Lower leg skin (tissue), 4 donors: Measurements from ENCODE around the gene SLC28A1. TPM values are rescaled to one million over a fixed set of nuclear protein-coding genes. Genes with fewer than 3 reads are reported as not detected.
"Not testable (repeated sequence)": the region's sequence is repeated elsewhere in the genome, so short reads cannot be mapped to it uniquely, and the experiment has no call there.

Experiments used
- DNase-seq, 2 donors: peaks; one replicate each; pipeline ENCODE4 v3.0.0-alpha.2; 2019; ENCODE audit warnings: low spot score in 2 of 2
- H3K4me3 ChIP-seq: fragments of 200-600 bp; sonication (generic); 2 replicates; pipeline ENCODE4 v1.5.1; 2017; ENCODE audit warnings: mild to moderate bottlenecking, low read depth; ENCODE audit not compliant: poor library complexity, severe bottlenecking
- POLR2A ChIP-seq, 2 donors: fragments of 450-650 bp; IDR thresholded peaks; one replicate each; pipeline ENCODE4 v1.6.1; 2016 to 2017; ENCODE audit warnings: antibody characterized with exemption in 2 of 2, mild to moderate bottlenecking in 1 of 2, moderate library complexity in 1 of 2
- WGBS, 2 donors: methylation state at CpG; one replicate each; pipeline ENCODE4 v1.1.5; 2018; 5-methylcytosine and 5-hydroxymethylcytosine counted together
- intact Hi-C: fragments of 100-400 bp; cut with DNase I; formaldehyde crosslinking; loops from one replicate; pipeline ENCODE4 v1.15.0; 2023; ENCODE audit warnings: low total_unique reads
- total RNA-seq, 4 donors: library from RNA; depleted of rRNA; stranded (reverse); fragments of >200 nt; gene quantifications; one replicate each; pipeline ENCODE4 v1.1.0, GENCODE V29; 2016
- TF ChIP-seq, protein P1 (sequence below), 3 donors: fragments of 450-650 bp; IDR thresholded peaks; one replicate each; pipeline ENCODE4 v1.5.1; 2016; ENCODE audit warnings: antibody characterized with exemption in 3 of 3, mild to moderate bottlenecking in 3 of 3, moderate library complexity in 2 of 3

The SLC28A1 gene
- total RNA-seq, 4 donors from 2014 or later: not detected

DNA sequence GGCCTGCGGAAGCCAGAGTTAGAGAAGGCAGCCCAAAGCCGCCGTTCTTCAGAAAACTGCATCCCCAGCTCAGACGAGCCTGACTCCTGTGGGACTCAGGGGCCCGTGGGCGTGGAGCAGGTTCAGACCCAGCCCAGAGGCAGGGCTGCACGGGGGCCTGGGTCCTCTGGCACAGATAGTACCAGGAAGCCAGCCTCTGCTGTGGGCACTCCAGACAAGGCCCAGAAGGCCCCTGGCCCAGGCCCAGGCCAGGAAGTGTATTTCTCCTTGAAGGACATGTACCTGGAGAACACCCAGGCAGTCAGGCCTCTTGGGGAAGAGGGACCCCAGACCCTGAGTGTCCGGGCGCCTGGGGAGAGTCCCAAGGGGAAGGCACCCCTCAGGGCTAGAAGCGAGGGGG lies 44.2 kb upstream of the SLC28A1 start:
- peak in 1 of 2 donors; percentile 52 for DNase-seq
- intact Hi-C loops: no loop called here
- H3K4me3 ChIP-seq: no peak overlapping the region
- TF ChIP-seq, protein P1, sequence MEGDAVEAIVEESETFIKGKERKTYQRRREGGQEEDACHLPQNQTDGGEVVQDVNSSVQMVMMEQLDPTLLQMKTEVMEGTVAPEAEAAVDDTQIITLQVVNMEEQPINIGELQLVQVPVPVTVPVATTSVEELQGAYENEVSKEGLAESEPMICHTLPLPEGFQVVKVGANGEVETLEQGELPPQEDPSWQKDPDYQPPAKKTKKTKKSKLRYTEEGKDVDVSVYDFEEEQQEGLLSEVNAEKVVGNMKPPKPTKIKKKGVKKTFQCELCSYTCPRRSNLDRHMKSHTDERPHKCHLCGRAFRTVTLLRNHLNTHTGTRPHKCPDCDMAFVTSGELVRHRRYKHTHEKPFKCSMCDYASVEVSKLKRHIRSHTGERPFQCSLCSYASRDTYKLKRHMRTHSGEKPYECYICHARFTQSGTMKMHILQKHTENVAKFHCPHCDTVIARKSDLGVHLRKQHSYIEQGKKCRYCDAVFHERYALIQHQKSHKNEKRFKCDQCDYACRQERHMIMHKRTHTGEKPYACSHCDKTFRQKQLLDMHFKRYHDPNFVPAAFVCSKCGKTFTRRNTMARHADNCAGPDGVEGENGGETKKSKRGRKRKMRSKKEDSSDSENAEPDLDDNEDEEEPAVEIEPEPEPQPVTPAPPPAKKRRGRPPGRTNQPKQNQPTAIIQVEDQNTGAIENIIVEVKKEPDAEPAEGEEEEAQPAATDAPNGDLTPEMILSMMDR (IDR thresholded peaks at IDR 0.05): no peak
- TF ChIP-seq POLR2A (IDR thresholded peaks at IDR 0.05): no peak
- WGBS, 2 donors: 85 to 90% methylated on average over 8 to 10 of the region's 10 CpGs

DNA sequence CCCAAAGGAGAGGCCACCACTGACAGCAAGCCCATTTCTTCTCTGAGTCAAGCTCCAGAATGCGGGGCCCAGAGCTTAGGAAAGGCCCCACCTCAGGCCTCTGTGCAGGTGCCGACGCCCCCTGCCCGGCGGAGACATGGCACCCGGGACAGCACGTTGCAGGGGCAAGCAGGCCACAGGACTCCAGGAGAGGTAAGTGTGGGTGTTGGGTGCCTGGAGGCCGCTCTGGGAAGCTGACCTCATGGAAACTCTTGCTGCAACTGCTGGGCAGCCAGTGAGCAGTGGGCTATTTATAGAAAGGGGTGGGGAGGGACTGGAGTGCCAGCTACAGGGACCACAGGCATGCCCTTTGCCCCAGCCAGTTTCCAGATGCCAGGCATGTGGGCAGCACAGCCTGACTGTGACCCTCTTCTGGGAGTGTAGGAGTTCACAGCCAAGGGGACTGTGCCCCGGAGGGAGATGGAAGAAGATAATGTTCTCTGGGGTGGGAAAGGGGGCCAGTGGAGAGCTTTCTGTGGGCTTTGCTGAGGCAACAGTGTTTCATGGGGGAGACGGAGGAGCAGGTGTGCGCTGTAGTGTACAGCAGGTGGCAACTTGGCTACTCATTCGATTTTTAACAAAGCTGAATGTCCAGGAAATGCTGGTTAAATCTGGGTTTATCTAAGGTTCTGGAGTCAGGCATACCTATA lies 43.6 kb upstream of the SLC28A1 start:
- TF ChIP-seq, protein P1 (IDR thresholded peaks at IDR 0.05): no peak
- no peak for TF ChIP-seq POLR2A (IDR thresholded peaks at IDR 0.05)
- WGBS, 2 donors: 76 to 78% methylated on average over 11 to 12 of the region's 12 CpGs
- intact Hi-C loops: no loop called here
- no peak overlapping the region for H3K4me3 ChIP-seq
- no peak for DNase-seq

- no peak overlapping the region for H3K4me3 ChIP-seq
- intact Hi-C loops: no loop called here
- no peak for DNase-seq
- TF ChIP-seq POLR2A (IDR thresholded peaks at IDR 0.05): no peak
- TF ChIP-seq, protein P1 (IDR thresholded peaks at IDR 0.05): no peak
- 83 to 100% methylated on average over 1 of the region's 1 CpG for WGBS, 2 donors
Measured at GRCh38 chr15:84842781-84843180, 41.7 kb upstream of the SLC28A1 start.

DNA sequence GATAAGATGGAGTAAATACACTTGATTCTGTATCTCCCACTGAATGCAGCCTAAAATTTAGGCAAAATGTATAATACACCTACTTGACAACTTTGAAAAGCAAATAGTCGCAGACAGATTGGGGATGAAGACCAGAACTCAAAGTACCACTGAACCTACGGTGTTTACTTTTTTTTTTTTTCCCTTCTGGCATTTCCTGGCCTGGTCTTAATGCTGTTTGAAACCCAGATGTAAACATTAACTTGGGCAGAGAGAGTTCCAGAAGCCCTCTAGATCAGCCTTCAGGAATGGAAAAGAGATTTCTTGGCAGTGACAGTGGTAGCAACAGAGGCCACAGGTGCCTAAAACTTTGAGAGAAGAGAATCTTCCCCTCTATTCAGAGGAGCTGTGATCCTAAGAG lies 39.5 kb upstream of the SLC28A1 start:
- no peak for DNase-seq
- 88 to 92% methylated on average over 2 of the region's 2 CpGs for WGBS, 2 donors
- intact Hi-C loops: no loop called here
- TF ChIP-seq, protein P1 (IDR thresholded peaks at IDR 0.05): no peak
- no peak for TF ChIP-seq POLR2A (IDR thresholded peaks at IDR 0.05)
- H3K4me3 ChIP-seq: no peak overlapping the region

DNA sequence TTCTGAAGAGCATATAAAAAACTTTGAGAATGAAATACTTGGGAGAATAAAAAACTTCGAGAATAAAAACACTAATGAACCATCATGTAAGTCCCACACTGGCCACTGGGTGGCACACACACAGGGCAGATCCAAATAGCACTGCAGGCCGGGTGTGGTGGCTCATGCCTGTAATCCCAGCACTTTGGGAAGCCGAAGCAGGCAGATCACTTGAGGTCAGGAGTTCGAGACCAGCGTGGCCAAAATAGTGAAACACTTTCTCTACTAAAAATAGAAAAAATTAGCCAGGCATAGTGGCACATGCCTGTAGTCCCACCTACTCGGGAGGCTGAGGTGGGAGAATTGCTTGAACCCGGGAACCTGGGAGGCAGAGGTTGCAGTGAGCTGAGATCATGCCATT lies 38.8 kb upstream of the SLC28A1 start:
- H3K4me3 ChIP-seq, intact Hi-C loops: not testable (repeated sequence)
- 61 to 73% methylated on average over 7 of the region's 7 CpGs for WGBS, 2 donors
- peak in 1 of 2 donors; percentile 86 for DNase-seq

GRCh38 chr15:84846269-84846668 lies 38.2 kb upstream of the SLC28A1 start:
- TF ChIP-seq, protein P1 (IDR thresholded peaks at IDR 0.05): no peak
- TF ChIP-seq POLR2A (IDR thresholded peaks at IDR 0.05): no peak

More at GRCh38 chr15:84846269-84846668, 38.2 kb upstream of the SLC28A1 start:
- intact Hi-C loops: no loop called here
- no peak overlapping the region for H3K4me3 ChIP-seq
- no peak for DNase-seq
- 95 to 100% methylated on average over 1 of the region's 1 CpG for WGBS, 2 donors
